SK-N-DZ (cell line): ENCODE results near the gene SLC25A22.

Experiments
- DNase-seq: peaks from one replicate; pipeline ENCODE4 v3.0.0-alpha.2; 2015; ENCODE audit warnings: low spot score

The SLC25A22 gene

DNA sequence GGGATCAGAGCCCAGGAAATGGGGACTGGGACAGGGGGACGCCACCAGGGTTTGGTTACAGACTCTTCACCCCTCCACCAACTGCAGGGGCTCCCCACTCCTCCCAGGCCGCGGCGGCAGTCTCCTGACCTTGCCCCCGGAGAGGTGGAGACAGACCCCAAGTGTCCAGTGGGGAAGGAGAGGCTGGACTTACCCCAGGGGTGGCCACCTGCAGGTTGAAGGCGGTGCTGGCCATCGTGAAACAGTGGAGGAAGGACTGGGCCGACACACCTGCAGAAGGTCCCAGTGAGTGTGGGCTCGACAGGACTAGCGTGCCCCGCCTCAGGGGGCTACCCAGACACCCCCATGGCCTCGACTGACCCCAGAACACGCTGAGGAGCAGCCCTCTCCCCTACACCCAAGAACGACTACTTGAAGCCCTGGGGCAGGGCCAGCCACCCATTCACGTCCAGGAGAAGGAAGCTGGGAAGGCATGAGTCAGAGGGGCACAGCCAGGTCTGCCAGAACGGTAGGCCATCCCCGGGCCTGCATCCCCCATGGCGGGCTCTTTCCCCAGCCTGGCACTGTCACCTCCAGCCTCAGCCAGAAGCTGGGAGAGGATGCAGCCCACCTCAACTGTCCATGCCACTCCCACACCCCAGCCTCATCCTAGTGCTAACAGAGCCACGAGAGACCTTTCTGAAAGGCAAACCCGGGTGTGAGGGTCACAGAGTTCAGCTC is 23.0 kb downstream of the SLC25A22 start:
- no peak for DNase-seq

DNA sequence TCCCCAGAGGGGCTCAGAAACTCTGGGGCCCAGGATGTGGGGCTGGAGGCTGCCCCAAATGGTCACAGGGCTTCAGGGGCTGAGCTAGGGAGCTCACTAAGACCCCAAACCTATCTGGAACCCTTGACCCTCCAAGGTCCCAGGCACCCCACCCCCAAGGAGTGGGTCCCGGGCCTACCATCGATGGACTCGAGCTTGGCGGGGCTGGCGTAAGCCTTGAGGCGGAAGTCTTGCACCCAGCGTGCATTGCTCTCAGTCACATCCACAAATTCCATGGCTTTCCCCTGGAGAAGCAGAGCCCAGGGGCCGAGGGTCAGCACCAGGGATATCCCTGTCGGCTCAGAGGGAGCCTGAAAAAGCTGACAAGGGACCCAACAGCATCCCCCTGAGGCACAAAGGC is 24.3 kb downstream of the SLC25A22 start:
- no peak for DNase-seq

DNA sequence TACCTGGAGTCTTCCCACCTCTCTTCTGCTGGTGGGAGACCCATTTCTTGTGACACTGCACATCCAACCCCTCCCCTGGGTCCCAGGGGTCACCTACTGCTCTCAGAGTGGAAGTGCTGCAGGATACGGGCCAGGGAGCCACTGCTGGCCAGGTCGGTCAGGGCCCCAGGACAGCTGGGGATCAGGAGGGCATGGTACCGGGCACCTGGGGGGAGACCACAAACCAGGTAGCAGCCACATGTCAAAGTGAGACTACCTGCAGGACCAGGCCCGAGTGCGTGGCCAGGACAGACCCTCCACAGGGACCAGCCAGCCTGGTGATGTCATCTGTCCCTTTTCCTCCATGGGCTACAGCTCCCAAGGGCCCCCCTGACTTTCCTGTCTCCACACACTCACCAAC is 24.7 kb downstream of the SLC25A22 start:
- DNase-seq: no peak

DNA sequence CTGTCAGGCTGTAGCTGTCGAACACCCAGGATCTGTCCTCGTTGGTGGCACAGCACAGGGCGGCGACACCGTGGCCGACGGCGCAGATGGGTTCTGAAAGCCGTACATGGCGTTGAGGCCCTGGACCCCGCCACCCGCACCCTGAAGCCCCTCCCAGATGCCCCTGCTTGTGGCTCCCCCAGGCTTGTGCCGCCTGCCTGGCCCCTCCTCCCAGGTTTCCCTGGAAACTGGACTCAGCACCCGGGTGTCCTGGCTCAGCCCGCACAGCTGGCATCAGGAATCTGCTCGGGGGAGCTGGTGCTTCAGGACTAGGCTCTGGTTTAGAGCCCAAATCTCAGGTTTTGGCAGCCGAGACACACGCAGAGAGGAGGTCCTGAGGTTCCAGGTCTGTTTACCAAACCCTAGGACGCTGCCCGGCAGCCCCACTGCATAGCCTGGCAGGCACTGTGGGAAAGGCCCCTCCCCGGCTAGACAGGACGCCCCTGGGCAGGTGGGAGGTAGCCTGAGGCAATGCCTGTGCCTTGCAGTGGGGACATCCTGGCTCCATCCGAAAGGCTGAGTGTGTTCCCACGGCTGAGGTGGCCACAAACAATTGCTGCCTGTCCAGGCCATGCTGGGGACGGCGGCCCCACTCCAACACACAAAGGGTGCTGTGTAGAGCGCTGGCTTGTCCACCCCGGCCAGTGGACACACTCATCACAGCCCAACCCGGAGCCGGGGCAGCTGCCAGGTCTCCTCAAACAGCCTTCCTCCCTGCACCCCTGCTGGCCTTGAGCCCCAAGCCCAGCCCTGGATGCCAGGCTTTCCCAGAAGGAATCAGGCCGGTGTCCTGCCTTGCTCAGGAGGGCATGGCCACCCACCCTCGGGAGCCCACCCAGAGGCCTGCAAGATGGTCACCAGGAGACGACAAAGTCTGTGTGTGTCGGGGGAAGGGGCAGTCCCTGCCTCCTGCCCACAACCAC is 25.4 kb downstream of the SLC25A22 start:
- DNase-seq: no peak

DNA sequence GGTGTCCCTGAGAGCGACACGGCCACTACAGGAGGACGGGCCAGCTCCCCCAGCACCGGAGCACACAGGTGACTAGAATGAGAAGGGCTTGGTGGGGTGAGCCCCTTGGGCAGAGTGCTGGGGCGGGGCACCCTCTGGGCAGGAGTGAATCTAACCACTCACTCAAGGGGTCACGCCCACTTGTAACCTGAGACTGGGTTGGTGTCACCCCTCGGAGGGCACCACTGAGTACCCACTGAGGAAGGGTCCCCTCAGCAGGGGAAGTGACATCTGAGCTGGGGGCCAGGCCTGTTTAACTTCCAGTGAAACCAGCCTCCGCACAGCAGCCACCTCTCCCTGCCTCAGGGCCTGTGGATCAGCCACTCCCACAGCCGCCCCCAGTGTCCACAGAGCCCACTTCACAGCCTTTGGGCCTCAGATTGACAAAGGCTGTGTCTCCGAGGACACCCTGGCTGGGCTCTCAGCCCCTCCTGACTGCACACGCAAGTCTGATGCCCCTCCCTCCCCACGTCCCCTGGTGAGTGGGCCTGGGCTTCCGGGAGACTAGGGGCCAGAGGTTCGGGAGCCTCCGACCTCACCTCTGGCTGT is 26.4 kb downstream of the SLC25A22 start:
- DNase-seq: no peak

DNA sequence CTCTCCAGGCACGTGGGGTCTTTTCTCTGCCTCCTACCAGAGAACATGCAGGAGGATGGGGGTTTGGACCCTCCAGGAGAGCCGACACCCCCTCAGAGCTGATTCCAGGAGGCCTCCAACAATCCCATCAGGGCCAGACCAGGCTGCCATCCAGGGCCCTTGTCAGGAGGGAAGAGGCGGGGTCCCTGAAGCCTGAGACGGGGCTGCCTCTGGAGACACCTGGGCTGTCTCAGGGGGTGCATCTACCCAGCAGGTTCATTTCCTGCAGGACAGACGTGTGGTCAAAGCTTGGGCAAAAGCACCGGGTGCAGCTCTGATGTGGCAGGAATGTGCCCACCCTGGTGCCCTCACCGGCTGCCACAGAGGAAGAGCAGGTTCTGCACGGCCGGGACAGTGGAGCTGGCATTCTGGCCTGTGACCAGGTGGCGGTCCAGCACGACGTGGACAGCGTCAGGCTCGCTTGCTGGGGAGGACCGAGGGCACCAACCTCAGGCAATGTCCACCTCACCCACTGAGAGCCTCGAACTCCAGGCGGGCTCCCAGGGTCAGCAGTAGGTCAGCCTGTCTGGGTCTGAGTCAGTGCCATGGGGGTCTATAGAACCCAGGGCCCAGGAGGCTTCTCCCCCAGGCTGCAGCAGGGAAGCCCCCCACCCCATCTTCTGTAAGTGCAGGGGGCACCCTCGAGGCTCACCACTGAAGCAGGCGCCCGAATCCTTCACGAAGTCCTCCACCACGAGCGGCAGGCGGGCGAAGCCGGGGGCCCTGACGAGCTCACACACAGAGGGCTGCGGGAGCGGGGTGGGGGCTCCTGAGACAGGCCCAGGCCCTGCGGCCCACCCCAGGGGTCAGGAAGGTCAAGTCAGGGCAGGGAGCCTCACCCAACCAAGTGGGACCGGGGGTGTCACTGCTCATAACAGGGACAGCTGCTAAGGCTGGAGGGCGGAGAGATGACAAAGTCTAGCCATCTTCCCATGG is 27.2 kb downstream of the SLC25A22 start:
- DNase-seq: no peak

DNA sequence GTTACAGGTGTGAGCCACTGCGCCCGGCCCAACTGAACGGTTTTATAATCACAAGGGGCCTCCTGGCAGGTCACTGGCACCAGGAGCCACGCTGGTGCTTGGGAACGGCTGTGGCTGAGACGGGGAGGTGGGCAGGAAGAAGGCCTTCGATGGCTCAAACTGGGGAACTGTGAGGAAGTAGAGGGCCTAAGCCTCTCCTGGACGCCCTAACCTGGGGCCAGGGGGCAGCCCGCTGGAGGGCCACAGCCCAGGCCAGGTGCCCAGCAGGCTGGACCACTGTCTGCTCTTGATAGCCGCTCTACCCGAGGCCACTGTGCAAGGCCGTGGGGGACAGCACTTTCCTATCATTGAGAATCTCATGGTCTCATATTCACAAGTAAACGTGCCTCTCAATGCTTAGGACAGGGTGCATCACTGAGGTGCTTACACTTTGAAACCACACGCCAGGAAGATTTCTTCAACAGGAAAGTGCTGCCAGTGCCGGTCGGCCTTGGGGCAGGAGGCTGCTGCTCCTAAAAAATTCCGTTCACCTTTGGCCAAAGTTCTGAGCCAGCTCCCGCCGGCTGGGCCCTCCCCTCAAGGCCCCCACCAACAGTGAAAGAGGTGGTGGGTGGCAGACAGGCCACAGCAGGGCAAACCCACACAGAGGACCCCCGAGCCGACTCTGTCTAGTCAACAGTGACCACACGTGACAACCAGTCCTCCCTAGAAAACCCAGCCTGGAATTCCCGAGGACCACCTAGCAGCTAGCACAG is 28.0 kb downstream of the SLC25A22 start:
- no peak for DNase-seq

DNA sequence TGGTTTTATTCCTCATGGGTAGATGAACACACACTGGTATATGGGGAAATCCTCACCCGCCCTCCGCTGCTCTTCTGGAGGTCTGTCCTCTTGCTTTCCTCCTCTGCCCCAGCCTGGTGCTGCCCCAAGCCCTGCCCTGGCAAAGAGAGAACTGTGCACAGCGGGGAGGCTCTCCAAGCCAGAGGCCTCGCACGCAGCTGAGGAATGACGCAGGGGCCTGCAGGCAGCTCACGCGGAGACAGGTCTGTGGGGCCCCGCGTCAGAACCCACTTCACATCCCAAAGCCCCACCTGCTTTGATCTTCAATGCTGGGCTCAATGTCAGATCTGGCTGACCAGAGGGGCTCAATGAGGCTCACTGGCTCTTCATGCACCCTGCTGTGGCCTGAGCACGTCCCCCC is 30.8 kb downstream of the SLC25A22 start:
- DNase-seq: no peak

DNA sequence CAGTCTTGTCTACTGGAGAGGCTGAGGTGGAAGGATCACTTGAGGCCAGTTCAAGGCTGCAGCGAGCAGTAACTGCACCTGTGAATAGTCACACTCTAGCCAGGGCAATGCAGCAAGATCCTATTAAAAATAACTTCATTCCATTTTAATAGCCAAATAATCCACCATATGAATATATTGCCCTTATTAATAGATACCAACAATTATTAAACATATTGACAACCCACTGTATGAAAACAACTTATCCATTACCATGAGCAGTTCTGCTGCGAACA is 31.2 kb downstream of the SLC25A22 start:
- no peak for DNase-seq

DNA sequence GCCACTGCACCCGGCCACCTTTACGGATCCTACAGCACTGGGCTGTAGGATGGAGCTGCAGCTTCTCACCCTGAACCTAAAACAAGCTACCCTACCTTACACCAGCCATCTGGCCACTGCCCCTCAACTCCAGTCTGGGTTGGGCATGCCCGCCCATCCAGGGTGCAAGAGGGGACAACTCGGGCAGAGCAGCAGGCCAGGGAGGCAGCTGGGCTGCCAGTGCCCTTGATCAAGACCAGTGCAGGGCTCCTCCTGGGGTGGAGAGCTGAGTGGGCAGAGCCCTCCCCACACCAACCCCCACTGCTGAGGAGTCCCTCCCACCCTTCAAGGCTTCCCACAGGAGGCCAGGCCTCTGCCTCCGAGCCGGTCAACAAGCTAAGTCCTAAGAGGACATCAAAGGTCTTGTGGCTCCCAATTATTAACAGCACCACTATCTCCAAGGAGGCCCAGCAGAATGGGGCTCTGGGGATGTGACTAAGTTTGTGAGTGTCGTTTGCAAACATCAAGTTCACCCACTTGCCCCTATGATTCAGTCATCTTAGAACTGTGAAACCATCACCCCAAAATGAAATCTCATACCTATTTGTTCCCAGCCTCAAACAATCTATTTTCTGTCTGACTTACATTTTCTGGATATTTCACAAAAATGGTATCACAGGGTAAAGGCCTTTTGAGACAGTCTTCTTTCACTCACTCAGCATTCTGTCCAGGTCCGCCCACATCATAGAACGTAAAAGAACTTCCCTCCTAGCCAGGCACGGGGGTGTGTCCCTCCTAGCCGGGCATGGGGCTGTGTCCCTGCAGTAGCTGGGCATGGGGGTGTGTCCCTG is 31.8 kb downstream of the SLC25A22 start:
- no peak for DNase-seq

DNA sequence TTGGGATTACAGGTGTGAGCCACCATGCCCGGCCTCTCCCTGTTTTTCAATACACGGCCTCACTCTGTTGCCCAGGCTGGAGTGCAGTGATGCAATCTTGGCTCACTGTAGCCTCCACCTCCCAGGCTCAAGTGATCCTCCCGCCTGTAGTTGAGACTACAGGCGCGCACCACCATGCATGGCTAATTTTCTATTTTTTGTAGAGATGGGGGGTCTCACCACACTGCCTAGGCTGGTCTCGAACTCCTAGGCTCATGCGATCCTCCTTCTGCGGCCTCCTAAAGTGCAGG is 32.3 kb downstream of the SLC25A22 start:
- DNase-seq: no peak

DNA sequence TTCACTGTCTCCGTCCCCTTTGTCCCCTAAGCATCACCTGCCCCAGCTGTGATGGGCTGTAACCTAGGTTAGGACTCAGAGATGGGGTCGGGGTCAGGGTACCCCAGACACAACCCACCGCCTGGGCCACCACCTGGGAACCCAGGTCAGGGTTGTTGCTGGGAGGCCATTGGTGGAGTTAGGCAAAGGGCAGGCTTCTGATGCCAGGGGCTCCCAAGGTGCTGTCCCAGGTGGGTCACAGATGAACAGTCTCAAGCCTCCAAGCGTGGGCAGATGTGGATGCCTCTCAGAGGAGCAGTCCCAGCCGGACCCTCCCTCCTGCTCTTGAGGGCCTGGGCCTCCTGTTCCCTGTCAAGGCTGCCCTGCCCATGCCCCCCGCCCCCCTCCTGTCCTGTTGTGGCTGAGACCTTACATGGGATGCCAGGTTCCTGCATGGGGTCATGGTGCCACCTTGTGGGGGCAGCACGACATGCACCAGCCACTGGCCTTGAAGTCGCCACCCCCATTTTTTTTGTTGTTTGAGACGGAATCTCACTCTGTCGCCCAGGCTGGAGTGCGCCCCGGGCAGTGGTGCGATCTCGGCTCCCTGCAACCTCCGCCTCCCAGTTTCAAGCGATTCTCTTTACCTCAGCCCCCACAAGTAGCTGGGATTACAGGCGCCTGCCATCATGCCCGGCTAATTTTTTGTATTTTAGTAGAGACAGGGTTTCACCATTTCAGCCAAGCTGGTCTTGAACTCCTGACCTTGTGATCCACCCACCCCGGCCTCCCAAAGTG is 32.9 kb downstream of the SLC25A22 start:
- no peak for DNase-seq

DNA sequence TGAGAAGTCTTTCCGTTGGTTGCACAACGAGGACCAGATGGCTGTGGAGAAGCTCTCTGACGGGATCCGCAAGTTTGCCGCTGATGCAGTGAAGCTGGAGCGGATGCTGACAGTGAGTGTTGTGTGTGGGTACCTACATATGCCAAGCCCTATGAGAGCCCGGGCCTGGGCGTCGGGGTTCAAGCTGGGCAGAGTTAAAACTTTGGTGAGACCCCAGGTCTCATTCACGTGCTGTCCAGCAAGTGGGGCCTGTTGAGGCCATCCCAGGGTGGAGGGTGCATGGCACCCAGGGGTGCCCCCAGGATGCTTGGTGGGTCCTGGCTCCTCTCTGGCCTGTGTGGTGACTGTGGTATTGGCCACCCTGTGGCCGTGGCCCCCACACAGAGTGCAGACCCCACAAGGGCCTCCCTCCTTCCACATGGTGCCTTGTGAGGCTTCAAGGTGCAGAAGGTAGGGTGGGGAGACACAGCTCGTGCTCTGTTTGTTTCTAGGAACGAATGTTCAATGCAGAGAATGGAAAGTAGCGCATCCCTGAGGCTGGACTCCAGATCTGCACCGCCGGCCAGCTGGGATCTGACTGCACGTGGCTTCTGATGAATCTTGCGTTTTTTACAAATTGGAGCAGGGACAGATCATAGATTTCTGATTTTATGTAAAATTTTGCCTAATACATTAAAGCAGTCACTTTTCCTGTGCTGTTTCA is 33.6 kb downstream of the SLC25A22 start:
- no peak for DNase-seq

DNA sequence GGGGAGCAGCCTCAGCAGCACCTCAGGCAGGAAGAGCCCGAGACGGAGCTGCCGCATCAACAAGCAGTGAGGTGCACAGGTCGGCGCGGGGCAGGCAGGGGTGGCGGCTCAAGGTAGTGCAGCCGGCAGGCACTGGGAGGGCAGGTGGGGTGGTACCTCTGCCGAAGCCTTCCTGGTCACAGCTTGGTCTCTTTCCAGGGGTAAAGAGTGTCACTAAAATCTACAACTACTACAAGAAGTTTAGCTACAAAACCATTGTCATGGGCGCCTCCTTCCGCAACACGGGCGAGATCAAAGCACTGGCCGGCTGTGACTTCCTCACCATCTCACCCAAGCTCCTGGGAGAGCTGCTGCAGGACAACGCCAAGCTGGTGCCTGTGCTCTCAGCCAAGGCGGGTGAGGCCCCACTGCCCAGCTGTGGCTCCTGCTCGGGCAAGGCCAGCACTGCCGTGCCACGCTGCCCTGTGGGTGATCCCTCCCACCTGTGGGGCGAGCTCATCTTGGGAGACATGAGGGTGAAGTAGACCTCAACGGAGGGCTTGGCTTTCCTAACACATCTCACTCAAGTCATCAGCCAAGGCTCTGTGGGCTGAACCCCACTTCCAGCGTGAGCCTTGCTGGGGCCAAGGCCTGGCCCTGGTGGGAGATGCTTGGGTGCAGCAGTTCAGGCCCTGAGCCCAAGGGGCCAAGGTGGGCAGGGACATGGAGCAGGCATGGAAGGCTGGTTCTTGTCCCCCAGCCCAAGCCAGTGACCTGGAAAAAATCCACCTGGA is 34.3 kb downstream of the SLC25A22 start:
- no peak for DNase-seq

DNA sequence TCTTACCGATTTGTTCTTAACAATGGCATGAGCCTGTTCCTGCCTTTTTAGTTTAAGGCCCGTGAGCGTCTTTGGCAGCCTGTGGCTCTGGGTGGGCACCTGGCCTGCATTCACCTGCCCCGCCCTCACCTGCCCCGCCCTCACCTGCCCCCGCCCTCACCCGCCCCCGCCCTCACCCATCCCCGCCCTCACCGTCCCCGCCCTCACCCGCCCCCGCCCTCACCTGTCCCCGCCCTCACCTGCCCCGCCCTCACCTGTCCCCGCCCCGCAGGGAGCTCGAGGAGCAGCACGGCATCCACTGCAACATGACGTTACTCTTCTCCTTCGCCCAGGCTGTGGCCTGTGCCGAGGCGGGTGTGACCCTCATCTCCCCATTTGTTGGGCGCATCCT is 35.0 kb downstream of the SLC25A22 start:
- no peak for DNase-seq

DNA sequence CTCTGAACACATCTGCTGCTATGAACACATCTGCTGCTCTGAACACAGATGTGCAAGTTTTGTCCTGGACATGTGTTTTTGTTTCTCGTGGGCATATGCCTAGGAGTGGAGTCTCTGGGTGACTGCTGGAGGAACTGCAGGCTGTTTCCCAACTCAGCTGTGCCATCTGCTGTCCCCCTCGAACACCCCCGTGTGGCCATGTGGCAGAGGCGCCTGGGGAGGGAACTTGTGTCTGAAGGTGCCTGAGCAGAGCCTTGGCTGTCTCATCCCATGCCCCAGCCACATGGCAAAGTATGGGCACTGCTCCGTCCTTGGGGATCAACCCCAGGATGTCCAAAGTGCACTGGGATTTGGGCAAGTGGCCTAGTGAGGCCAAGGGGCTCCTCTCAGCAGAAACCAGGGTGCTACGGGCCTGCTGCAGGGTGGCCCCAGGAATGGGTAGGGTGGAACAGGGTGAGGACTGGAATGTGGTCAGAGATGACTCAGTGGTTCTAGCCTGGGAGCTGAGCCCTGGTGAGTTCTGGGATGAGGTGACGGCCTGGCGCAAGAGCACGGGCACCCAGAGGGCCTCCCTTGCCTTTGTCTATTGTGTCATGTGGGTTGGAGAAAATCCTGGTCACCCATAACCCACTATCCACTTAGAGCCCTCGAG is 35.5 kb downstream of the SLC25A22 start:
- DNase-seq: no peak

DNA sequence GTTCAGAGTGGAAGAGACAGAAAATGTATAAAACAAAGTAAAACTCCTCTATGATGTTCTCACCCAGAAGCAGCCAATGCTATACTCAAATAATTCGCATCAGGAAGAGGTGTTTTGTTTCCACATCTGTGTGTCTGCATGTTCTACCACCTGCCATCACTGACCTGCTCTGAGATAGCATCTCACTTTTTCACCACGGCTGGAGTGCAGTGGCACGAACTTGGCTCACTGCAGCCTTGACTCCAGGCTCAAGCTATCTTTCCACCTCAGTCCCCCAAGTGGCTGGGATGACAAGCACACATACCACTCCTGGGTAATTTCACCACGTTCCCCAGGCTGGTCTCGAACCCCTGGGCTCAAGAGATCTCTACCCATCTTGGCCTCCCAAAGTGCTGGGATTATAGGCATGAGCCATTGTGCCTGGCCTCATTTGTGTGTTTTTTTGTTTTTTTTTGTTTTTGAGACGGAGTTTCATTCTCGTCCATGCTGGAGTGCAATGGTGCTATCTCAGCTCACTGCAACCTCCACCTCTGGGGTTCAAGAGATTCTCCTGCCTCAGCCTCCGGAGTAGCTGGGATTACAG is 36.5 kb downstream of the SLC25A22 start:
- no peak for DNase-seq
